Lower leg skin (tissue), 3 donors: Measurements from ENCODE around the gene DCLRE1A.

Source experiments
- POLR2A ChIP-seq, 2 donors: fragments of 450-650 bp; IDR thresholded peaks; one replicate each; pipeline ENCODE4 v1.6.1; 2016 to 2017; ENCODE audit warnings: antibody characterized with exemption in 2 of 2, mild to moderate bottlenecking in 1 of 2, moderate library complexity in 1 of 2
- TF ChIP-seq, protein P1 (sequence below), 3 donors: fragments of 450-650 bp; IDR thresholded peaks; one replicate each; pipeline ENCODE4 v1.5.1; 2016; ENCODE audit warnings: antibody characterized with exemption in 3 of 3, mild to moderate bottlenecking in 3 of 3, moderate library complexity in 2 of 3

DNA sequence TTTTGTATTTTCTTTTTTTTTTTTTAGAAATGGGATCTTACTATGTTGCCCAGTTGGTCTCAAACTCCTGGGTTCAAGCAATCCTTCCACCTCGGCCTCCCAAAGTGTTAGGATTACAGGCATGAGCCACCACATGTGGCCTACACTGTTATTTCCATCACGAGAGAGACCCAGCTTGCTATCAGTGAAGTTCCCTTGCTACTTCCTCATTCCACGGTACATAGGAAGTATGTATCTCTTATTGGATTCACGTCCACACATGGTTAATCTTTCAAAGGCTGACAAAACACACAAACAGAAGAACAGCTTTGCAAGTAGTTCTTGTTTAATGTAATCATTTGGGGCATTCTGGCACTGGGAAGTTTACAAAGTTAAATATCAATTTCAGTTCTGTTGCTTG, 50.9 kb downstream of the DCLRE1A start:
- TF ChIP-seq POLR2A (IDR thresholded peaks at IDR 0.05) = no peak
- TF ChIP-seq, protein P1, sequence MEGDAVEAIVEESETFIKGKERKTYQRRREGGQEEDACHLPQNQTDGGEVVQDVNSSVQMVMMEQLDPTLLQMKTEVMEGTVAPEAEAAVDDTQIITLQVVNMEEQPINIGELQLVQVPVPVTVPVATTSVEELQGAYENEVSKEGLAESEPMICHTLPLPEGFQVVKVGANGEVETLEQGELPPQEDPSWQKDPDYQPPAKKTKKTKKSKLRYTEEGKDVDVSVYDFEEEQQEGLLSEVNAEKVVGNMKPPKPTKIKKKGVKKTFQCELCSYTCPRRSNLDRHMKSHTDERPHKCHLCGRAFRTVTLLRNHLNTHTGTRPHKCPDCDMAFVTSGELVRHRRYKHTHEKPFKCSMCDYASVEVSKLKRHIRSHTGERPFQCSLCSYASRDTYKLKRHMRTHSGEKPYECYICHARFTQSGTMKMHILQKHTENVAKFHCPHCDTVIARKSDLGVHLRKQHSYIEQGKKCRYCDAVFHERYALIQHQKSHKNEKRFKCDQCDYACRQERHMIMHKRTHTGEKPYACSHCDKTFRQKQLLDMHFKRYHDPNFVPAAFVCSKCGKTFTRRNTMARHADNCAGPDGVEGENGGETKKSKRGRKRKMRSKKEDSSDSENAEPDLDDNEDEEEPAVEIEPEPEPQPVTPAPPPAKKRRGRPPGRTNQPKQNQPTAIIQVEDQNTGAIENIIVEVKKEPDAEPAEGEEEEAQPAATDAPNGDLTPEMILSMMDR (IDR thresholded peaks at IDR 0.05) = no peak
